K562 (cell line): Measurements from ENCODE around the gene AKT1S1. TPM values are rescaled to one million over a fixed set of nuclear protein-coding genes. Genes with fewer than 3 reads are reported as not detected.
A peak's percentile ranks its signal among the peaks of the same experiment; 100 is the strongest.
"Not testable (repeated sequence)": the region's sequence is repeated elsewhere in the genome, so short reads cannot be mapped to it uniquely, and the experiment has no call there.

Source experiments
- ATAC-seq: fragments of 200-7000 bp; cut with Tn5 transposase; 3 replicates; pipeline ENCODE4 v1.9.1; 2020; ENCODE audit warnings: moderate library complexity
- BruUV-seq: library from RNA; stranded (reverse); fragments of 400-500 nt; replicated peaks from 2 replicates; lab custom pipeline; 2021; lab: Mats Ljungman, UMichigan
- CTCF ChIA-PET: fragments of 300-600 bp; formaldehyde crosslinking; extraction: SDS; loops from one replicate; lab custom pipeline; 2021; ENCODE audit warnings: low intra/inter-chr PET ratio; lab: Yijun Ruan, JAX
- POLR2A ChIA-PET: fragments of 300-600, 350-650 bp; sonication (Branson Sonifier 250); formaldehyde crosslinking; extraction: SDS; loops from one replicate; lab custom pipeline; 2021; ENCODE audit warnings: antibody characterized with exemption, inconsistent platforms; lab: Yijun Ruan, JAX
- DNase-seq, 4 experiments: peaks; one replicate each; pipeline versions ENCODE4 v3.0.0 to v3.0.0-alpha.2; 2011 to 2018; ENCODE audit warnings: low spot score in 3 of 4, mixed read lengths in 3 of 4; ENCODE audit errors: extremely low read depth in 1 of 4
- FAIRE-seq: peaks from 2 replicates; lab custom pipeline; 2011; peaks lifted over from hg19 to GRCh38; lab: Jason Lieb, UNC
- H2AFZ ChIP-seq: 2 replicates; pipeline ENCODE4 v1.6.0; 2011; ENCODE audit warnings: low read depth, low read length, control low read depth, inconsistent platforms
- H3K27ac ChIP-seq: fragments of 200-600 bp; 3 replicates; pipeline ENCODE4 v1.8.0; 2011; ENCODE audit warnings: low read depth, mild to moderate bottlenecking, control low read depth, inconsistent platforms, low read length, moderate library complexity, mixed read lengths; ENCODE audit errors: extremely low read depth
- H3K27me3 ChIP-seq, 2 experiments: fragments of 300-600 bp in 1 of 2; 2 replicates in 1 of 2; 3 replicates in 1 of 2; pipeline versions ENCODE4 v1.6.0 to v1.8.0; 2011; ENCODE audit warnings: inconsistent platforms in 2 of 2, low read length in 2 of 2, mild to moderate bottlenecking in 1 of 2, mixed read lengths in 1 of 2, moderate library complexity in 1 of 2; ENCODE audit not compliant: control insufficient read depth in 2 of 2, insufficient read depth in 2 of 2
- H3K36me3 ChIP-seq: fragments of 300-600 bp; 3 replicates; pipeline ENCODE4 v1.8.0; 2011; ENCODE audit warnings: mild to moderate bottlenecking, low read length, inconsistent platforms; ENCODE audit not compliant: control insufficient read depth, insufficient read depth
- H3K4me1 ChIP-seq, 2 experiments: fragments of 200-600 bp in 1 of 2; replicated peaks in 1 of 2; 2 replicates in 1 of 2; 3 replicates in 1 of 2; pipeline versions ENCODE4 v1.5.1 to v1.8.0; 2011; ENCODE audit warnings: inconsistent platforms in 2 of 2, low read length in 2 of 2, mild to moderate bottlenecking in 1 of 2, mixed read lengths in 1 of 2, moderate library complexity in 1 of 2; ENCODE audit not compliant: control insufficient read depth in 2 of 2, insufficient read depth in 2 of 2
- H3K4me2 ChIP-seq: 2 replicates; pipeline ENCODE4 v1.6.1; 2011; ENCODE audit warnings: low read length, control low read depth, inconsistent platforms, mixed read lengths; ENCODE audit not compliant: insufficient read depth
- H3K4me3 ChIP-seq: fragments of 200-600 bp; sonication (generic), shearing (Covaris generic); 2 replicates; pipeline ENCODE4 v1.5.1; 2016; ENCODE audit warnings: control low read depth, inconsistent platforms
- H3K79me2 ChIP-seq: fragments of 200-600 bp; 3 replicates; pipeline ENCODE4 v1.8.0; 2011; ENCODE audit warnings: low read length, inconsistent platforms; ENCODE audit not compliant: control insufficient read depth, insufficient read depth
- H3K9ac ChIP-seq, 2 experiments: 2 replicates each; pipeline versions ENCODE4 v1.6.0 to v1.6.1; 2011; ENCODE audit warnings: low read depth in 2 of 2, low read length in 2 of 2, control low read depth in 1 of 2, inconsistent platforms in 1 of 2, mild to moderate bottlenecking in 1 of 2, mixed read lengths in 1 of 2; ENCODE audit not compliant: insufficient read depth in 1 of 2
- H3K9me1 ChIP-seq: one replicate; pipeline ENCODE4 v1.6.0; 2011; ENCODE audit warnings: inconsistent platforms, mild to moderate bottlenecking, low read length, moderate library complexity; ENCODE audit not compliant: control insufficient read depth, insufficient read depth
- H3K9me3 ChIP-seq: replicated peaks from 2 replicates; pipeline ENCODE4 v1.5.1; 2011; ENCODE audit warnings: low read depth, low read length, inconsistent platforms; ENCODE audit not compliant: control insufficient read depth, insufficient read depth
- H4K20me1 ChIP-seq: replicated peaks from 2 replicates; pipeline ENCODE4 v1.6.1; 2011; ENCODE audit warnings: low read length, inconsistent platforms, mixed read lengths; ENCODE audit not compliant: control insufficient read depth, insufficient read depth
- E2F3 ChIP-seq: fragments of 250-450 bp; sonication (Bioruptor Pico); IDR thresholded peaks from 2 replicates; pipeline ENCODE4 v1.4.0; 2020; ENCODE audit warnings: mild to moderate bottlenecking
- ESRRA ChIP-seq: fragments of 450-650 bp; IDR thresholded peaks from 2 replicates; pipeline ENCODE4 v1.6.1; 2014; ENCODE audit warnings: low read depth, mild to moderate bottlenecking, moderate library complexity, borderline replicate concordance
- KAT7 ChIP-seq: sonication (generic); formaldehyde crosslinking; IDR thresholded peaks from 2 replicates; pipeline ENCODE4 v1.8.0; 2022; ENCODE audit warnings: missing genetic modification reagents, mild to moderate bottlenecking, borderline replicate concordance
- NFXL1 ChIP-seq: fragments of 450-650 bp; formaldehyde crosslinking; IDR thresholded peaks from 2 replicates; pipeline ENCODE4 v1.4.0; 2021; ENCODE audit warnings: mild to moderate bottlenecking
- NR3C1 ChIP-seq: sonication (generic); formaldehyde crosslinking; IDR thresholded peaks from 2 replicates; pipeline ENCODE4 v1.8.1; 2022; ENCODE audit warnings: missing genetic modification reagents
- SMARCA4 ChIP-seq: fragments of 450-650 bp; IDR thresholded peaks from 2 replicates; pipeline ENCODE4 v1.6.1; 2016
- ZSCAN32 ChIP-seq: fragments of 450-650 bp; formaldehyde crosslinking; IDR thresholded peaks from 2 replicates; pipeline ENCODE4 v1.4.0; 2020; ENCODE audit warnings: mild to moderate bottlenecking, moderate library complexity
- WGBS: fragments of 100-300 bp; shearing (Covaris generic); methylation state at CpG from one replicate; pipeline ENCODE4 v1.1.6; 2016; ENCODE audit warnings: low coverage, mixed read lengths; ENCODE audit not compliant: insufficient coverage; ENCODE audit errors: missing lambda C conversion rate; 5-methylcytosine and 5-hydroxymethylcytosine counted together
- in situ Hi-C: fragments of 300-500 bp; cut with MboI; formaldehyde crosslinking; loops from 4 replicates; pipeline ENCODE4 v1.15.0; 2018; ENCODE audit warnings: inconsistent platforms, mixed read lengths
- intact Hi-C: fragments of 100-400 bp; cut with micrococcal nuclease; formaldehyde crosslinking; loops from 2 replicates; pipeline ENCODE4 v1.14.2; 2022
- polyA plus RNA-seq, 8 experiments: library from polyadenylated mRNA; depleted of rRNA in 4 of 8; stranded (reverse) in 5 of 8; unstranded in 3 of 8; fragments of >200 nt; fragmentation: Nextera tagmentation in 2 of 8; fragmentation: Illumina TruSeq in 1 of 8; extraction: Ambion mirVana in 2 of 8; extraction: Trizol in 1 of 8; gene quantifications; 2 replicates each; pipeline versions ENCODE4 v1.2.1 to v1.2.3, GENCODE V29; 2011 to 2014; ENCODE audit warnings: inconsistent platforms in 1 of 8, missing spikeins in 1 of 8
- total RNA-seq, 7 experiments: library from RNA; depleted of rRNA in 6 of 7; stranded (reverse); fragments of >200 nt in 6 of 7; fragmentation: Illumina TruSeq in 2 of 7; extraction: Trizol in 2 of 7; gene quantifications; 2 replicates each; pipeline versions ENCODE4 v1.2.1 to v1.2.3, GENCODE V29; 2011 to 2021; ENCODE audit warnings: low replicate concordance in 1 of 7

AKT1S1 gene
- total and polyA plus RNA-seq, 9 of the 15 experiments (the other 6 are each of a cell fraction or from before 2014, with no cell fraction given): 1.2 to 50.3 (median 17.1) TPM

DNA sequence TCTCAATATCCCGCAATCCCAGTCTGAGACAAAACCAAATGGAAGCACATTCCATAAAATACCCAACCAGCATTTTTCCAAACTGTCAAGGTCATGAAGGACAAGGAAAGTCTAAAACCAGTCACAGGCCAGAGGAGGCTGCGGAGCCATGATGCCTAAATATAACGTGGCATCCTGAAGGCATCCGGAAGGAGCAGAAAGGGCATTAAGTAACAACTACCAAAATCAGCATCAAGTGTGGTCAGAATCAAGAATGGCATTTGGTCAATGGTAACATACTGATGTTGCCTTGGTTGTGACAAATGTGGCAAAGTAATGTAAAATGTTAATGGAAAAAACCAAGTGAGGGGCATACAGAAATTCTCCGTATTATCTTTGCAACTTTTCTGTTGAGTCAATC lies 48.3 kb upstream of the AKT1S1 start:
- Histone ChIP-seq H3K4me1 (peaks cover 31 to 68% of the 10 kb centered on the region in 2 experiments), H3K4me3 (no peak overlapping the region), H3K27me3 (no peaks in the 10 kb centered on the region), H4K20me1 (peaks cover 21% of the 10 kb centered on the region), H3K27ac (peak overlapping the region; percentile 29; the same call in 1 of the 3 replicates), H3K9me3 (no peaks in the 10 kb centered on the region), H2AFZ (no peak overlapping the region), H3K9me1 (peaks cover 9% of the 10 kb centered on the region), H3K9ac (no peak overlapping the region), H3K36me3 (peaks cover 75% of the 10 kb centered on the region), H3K79me2 (peaks cover 99% of the 10 kb centered on the region), H3K4me2 (no peak overlapping the region)
- WGBS: 98% methylated on average over 5 of the region's 5 CpGs
- no TSS peak for BruUV-seq
- DNase-seq: peak in 1 of 4 experiments; percentile 1
- 0 out of 2 replicates have a peak, but pooled peaks have one; percentile 12 for TF ChIP-seq ESRRA
- TF ChIP-seq NR3C1 (CRISPR knock-in tag): no peak
- TF ChIP-seq E2F3 (CRISPR knock-in tag): no peak
- TF ChIP-seq ZSCAN32: no peak
- TF ChIP-seq SMARCA4: no peak
- intact Hi-C loops (loop anchor here (5.0 kb wide), 1 partner anchor 58 kb away; the partner anchor contains the start of gene PNKP), in situ Hi-C loops (no loop called here)
- no peak for ATAC-seq
- ChIA-PET POLR2A (no interaction called here), CTCF (no interaction called here)
- no peak for FAIRE-seq

DNA sequence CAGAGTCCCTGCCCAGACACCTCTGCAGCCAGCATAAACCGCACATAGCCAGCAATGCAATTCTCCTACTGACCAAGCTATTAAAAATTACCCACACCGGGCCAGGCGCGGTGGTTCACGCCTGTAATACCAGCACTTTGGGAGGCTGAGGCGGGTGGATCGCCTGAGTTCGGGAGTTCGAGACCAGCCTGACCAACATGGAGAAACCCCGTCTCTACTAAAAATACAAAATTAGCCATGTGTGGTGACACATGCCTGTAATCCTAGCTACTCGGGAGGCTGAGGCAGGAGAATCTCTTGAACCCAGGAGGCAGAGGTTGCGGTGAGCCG lies 47.7 kb upstream of the AKT1S1 start:
- in situ Hi-C loops, ATAC-seq, BruUV-seq, H2AFZ ChIP-seq, CTCF ChIA-PET, H3K4me3 ChIP-seq, H3K9me3 ChIP-seq, DNase-seq, FAIRE-seq, H3K9me1 ChIP-seq, H3K27me3 ChIP-seq: not testable (repeated sequence)
- peaks cover 79% of the 10 kb centered on the region for H3K36me3 ChIP-seq
- H3K9ac ChIP-seq: peak overlapping the region; percentile 58 to 82; a peak in 3 of 4 replicates
- H3K4me1 ChIP-seq: peaks cover 30 to 69% of the 10 kb centered on the region in 2 experiments
- peak overlapping the region; percentile 70; the same call in 2 of the 3 replicates for H3K27ac ChIP-seq
- intact Hi-C loops: loop anchor here (5.0 kb wide), 1 partner anchor 58 kb away; the partner anchor contains the start of gene PNKP
- POLR2A ChIA-PET: interaction anchor here (0.6 to 1.0 kb wide), 2 partner anchors 14 to 98 kb away, joined by 3 to 6 read pairs; no protein-coding TSS in a partner anchor
- 0 out of 2 replicates have a peak, but pooled peaks have one; percentile 53 for TF ChIP-seq KAT7
- 0 out of 2 replicates have a peak, but pooled peaks have one; percentile 14 for TF ChIP-seq NFXL1
- WGBS: 91% methylated on average over 13 of the region's 13 CpGs
- H3K4me2 ChIP-seq: peak overlapping the region; percentile 20; the same call in 1 of the 2 replicates
- H4K20me1 ChIP-seq: peaks cover 18% of the 10 kb centered on the region
- peaks cover 99% of the 10 kb centered on the region for H3K79me2 ChIP-seq
